CD14-positive monocyte (primary cell): Measurements from ENCODE around the gene MFAP3. TPM values are rescaled to one million over a fixed set of nuclear protein-coding genes. Genes with fewer than 3 reads are reported as not detected.

Experiments
- DNase-seq, 3 donors: peaks; one replicate each; pipeline ENCODE4 v3.0.0-alpha.2; 2011 to 2022
- H2AFZ ChIP-seq: 2 replicates; pipeline ENCODE4 v1.6.0; 2012; ENCODE audit warnings: mild to moderate bottlenecking, low read depth, low read length, inconsistent platforms; ENCODE audit not compliant: insufficient read depth, poor library complexity, severe bottlenecking
- H3K27ac ChIP-seq, 2 donors: 1 replicate in 1 of 2; 2 replicates in 1 of 2; pipeline ENCODE4 v1.5.1; 2012 to 2013; ENCODE audit warnings: low read length in 2 of 2, control low read depth in 1 of 2, inconsistent platforms in 1 of 2, low read depth in 1 of 2, mild to moderate bottlenecking in 1 of 2
- H3K27me3 ChIP-seq, 2 donors: one replicate each; pipeline versions ENCODE4 v1.6.0 to v1.6.1; 2011 to 2013; ENCODE audit warnings: low read length in 2 of 2; ENCODE audit not compliant: control insufficient read depth in 2 of 2, insufficient read depth in 2 of 2
- H3K36me3 ChIP-seq, 2 donors: replicated peaks in 1 of 2; 1 replicate in 1 of 2; 2 replicates in 1 of 2; pipeline versions ENCODE4 v1.5.1 to v1.6.1; 2012 to 2013; ENCODE audit warnings: low read length in 2 of 2, control low read depth in 1 of 2, inconsistent platforms in 1 of 2, mild to moderate bottlenecking in 1 of 2; ENCODE audit not compliant: insufficient read depth in 2 of 2, control insufficient read depth in 1 of 2
- H3K4me1 ChIP-seq, 2 donors: 1 replicate in 1 of 2; 2 replicates in 1 of 2; pipeline versions ENCODE4 v1.5.1 to v1.6.1; 2012 to 2013; ENCODE audit warnings: low read length in 2 of 2, control low read depth in 1 of 2, inconsistent platforms in 1 of 2, mild to moderate bottlenecking in 1 of 2, moderate library complexity in 1 of 2; ENCODE audit not compliant: insufficient read depth in 2 of 2, control insufficient read depth in 1 of 2
- H3K4me2 ChIP-seq: replicated peaks from 2 replicates; pipeline ENCODE3; 2012; ENCODE audit warnings: low read length, moderate library complexity, mild to moderate bottlenecking; ENCODE audit not compliant: poor library complexity, severe bottlenecking; ENCODE audit errors: extremely low read depth
- H3K4me3 ChIP-seq, 3 experiments: fragments of 200-600 bp in 1 of 3; sonication (generic) in 1 of 3; replicated peaks in 1 of 3; 1 replicate in 2 of 3; 2 replicates in 1 of 3; pipeline ENCODE4 v1.5.1; 2011 to 2013; ENCODE audit warnings: low read length in 3 of 3, mild to moderate bottlenecking in 3 of 3, control low read depth in 2 of 3, low read depth in 2 of 3, inconsistent platforms in 1 of 3, moderate library complexity in 1 of 3
- H3K79me2 ChIP-seq: 2 replicates; pipeline ENCODE4 v1.6.0; 2012; ENCODE audit warnings: mild to moderate bottlenecking, control low read depth, inconsistent platforms, low read length, moderate library complexity; ENCODE audit not compliant: insufficient read depth
- H3K9ac ChIP-seq: 2 replicates; pipeline ENCODE4 v1.6.0; 2017; ENCODE audit warnings: low read length, mild to moderate bottlenecking; ENCODE audit not compliant: insufficient read depth, poor library complexity, severe bottlenecking
- H3K9me3 ChIP-seq, 2 donors: replicated peaks in 1 of 2; 1 replicate in 1 of 2; 2 replicates in 1 of 2; pipeline versions ENCODE4 v1.5.1 to v1.6.1; 2012 to 2013; ENCODE audit warnings: low read length in 2 of 2, control low read depth in 1 of 2; ENCODE audit not compliant: control insufficient read depth in 1 of 2, insufficient read depth in 1 of 2
- H4K20me1 ChIP-seq: 2 replicates; pipeline ENCODE4 v1.6.0; 2012; ENCODE audit warnings: mild to moderate bottlenecking, low read length, control low read depth, moderate library complexity; ENCODE audit not compliant: insufficient read depth
- H3K27ac Mint-ChIP-seq, 7 donors: one replicate each; pipeline ENCODE4 v1.8.0; 2020; ENCODE audit warnings: mild to moderate bottlenecking in 7 of 7, mixed read lengths in 7 of 7, moderate library complexity in 6 of 7, inconsistent platforms in 2 of 7
- H3K27me3 Mint-ChIP-seq, 3 donors: one replicate each; pipeline ENCODE4 v1.8.0; 2021 to 2022; ENCODE audit warnings: low read depth in 3 of 3, mild to moderate bottlenecking in 3 of 3, mixed read lengths in 3 of 3, moderate library complexity in 3 of 3, inconsistent platforms in 1 of 3
- H3K36me3 Mint-ChIP-seq, 2 donors: one replicate each; pipeline ENCODE4 v1.8.0; 2020; ENCODE audit warnings: mixed read lengths in 2 of 2, inconsistent platforms in 1 of 2, mild to moderate bottlenecking in 1 of 2
- H3K4me1 Mint-ChIP-seq: one replicate; pipeline ENCODE4 v1.8.0; 2020; ENCODE audit warnings: mild to moderate bottlenecking, mixed read lengths
- H3K4me3 Mint-ChIP-seq, 2 donors: one replicate each; pipeline ENCODE4 v1.8.0; 2020; ENCODE audit warnings: mild to moderate bottlenecking in 2 of 2, mixed read lengths in 2 of 2, moderate library complexity in 1 of 2
- H3K9me3 Mint-ChIP-seq, 7 donors: one replicate each; pipeline ENCODE4 v1.8.0; 2020 to 2022; ENCODE audit warnings: mixed read lengths in 7 of 7, mild to moderate bottlenecking in 6 of 7, moderate library complexity in 6 of 7, inconsistent platforms in 2 of 7
- WGBS: methylation state at CpG from one replicate; pipeline ENCODE4 v1.1.5; 2013; ENCODE audit warnings: missing lambda C conversion rate; ENCODE audit not compliant: insufficient coverage; 5-methylcytosine and 5-hydroxymethylcytosine counted together
- intact Hi-C, 2 donors: fragments of 100-400 bp; cut with micrococcal nuclease; formaldehyde crosslinking; loops; one replicate each; pipeline versions ENCODE4 v1.15.0 to v1.15.1; 2023
- polyA plus RNA-seq, 3 donors: library from polyadenylated mRNA; depleted of rRNA in 1 of 3; unstranded in 2 of 3; stranded (reverse) in 1 of 3; fragments of 300-500 nt in 2 of 3; fragments of >200 nt in 1 of 3; fragmentation: Illumina TruSeq in 2 of 3; gene quantifications; 1 replicate in 2 of 3; 2 replicates in 1 of 3; pipeline ENCODE4 v1.2.3, GENCODE V29; 2012 to 2021
- TF ChIP-seq, protein P1 (sequence below): fragments of 200-600 bp; IDR thresholded peaks from one replicate; pipeline ENCODE4 v1.8.0; 2022; ENCODE audit warnings: antibody characterized with exemption, mild to moderate bottlenecking

Gene MFAP3
- polyA plus RNA-seq, 3 donors, result 7.4 to 13.1 (median 8.6) TPM

- no peaks in the 10 kb centered on the region for H3K27me3 Mint-ChIP-seq
- Histone ChIP-seq H3K27ac (no peak overlapping the region), H3K27me3 (no peaks in the 10 kb centered on the region), H3K4me2 (no peak overlapping the region), H3K9ac (no peak overlapping the region), H3K4me1 (no peaks in the 10 kb centered on the region), H3K9me3 (no peaks in the 10 kb centered on the region), H3K4me3 (no peak overlapping the region), H4K20me1 (no peaks in the 10 kb centered on the region), H2AFZ (no peak overlapping the region), H3K79me2 (no peaks in the 10 kb centered on the region), H3K36me3 (peaks cover 36 to 73% of the 10 kb centered on the region in 2 donors)
- no peak overlapping the region for H3K27ac Mint-ChIP-seq
- intact Hi-C loops, result no loop called here
- H3K36me3 Mint-ChIP-seq, result peaks cover 61 to 66% of the 10 kb centered on the region in 2 donors
- no peaks in the 10 kb centered on the region for H3K9me3 Mint-ChIP-seq
- WGBS, result no CpG with 5 or more reads among the region's 1 CpG
- H3K4me3 Mint-ChIP-seq, result no peak overlapping the region
- TF ChIP-seq, protein P1, sequence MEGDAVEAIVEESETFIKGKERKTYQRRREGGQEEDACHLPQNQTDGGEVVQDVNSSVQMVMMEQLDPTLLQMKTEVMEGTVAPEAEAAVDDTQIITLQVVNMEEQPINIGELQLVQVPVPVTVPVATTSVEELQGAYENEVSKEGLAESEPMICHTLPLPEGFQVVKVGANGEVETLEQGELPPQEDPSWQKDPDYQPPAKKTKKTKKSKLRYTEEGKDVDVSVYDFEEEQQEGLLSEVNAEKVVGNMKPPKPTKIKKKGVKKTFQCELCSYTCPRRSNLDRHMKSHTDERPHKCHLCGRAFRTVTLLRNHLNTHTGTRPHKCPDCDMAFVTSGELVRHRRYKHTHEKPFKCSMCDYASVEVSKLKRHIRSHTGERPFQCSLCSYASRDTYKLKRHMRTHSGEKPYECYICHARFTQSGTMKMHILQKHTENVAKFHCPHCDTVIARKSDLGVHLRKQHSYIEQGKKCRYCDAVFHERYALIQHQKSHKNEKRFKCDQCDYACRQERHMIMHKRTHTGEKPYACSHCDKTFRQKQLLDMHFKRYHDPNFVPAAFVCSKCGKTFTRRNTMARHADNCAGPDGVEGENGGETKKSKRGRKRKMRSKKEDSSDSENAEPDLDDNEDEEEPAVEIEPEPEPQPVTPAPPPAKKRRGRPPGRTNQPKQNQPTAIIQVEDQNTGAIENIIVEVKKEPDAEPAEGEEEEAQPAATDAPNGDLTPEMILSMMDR, result no peak
- DNase-seq, result no peak
- H3K4me1 Mint-ChIP-seq, result no peaks in the 10 kb centered on the region
Observed at GRCh38 chr5:153998010-153998409, 40.8 kb upstream of the MFAP3 start.

DNA sequence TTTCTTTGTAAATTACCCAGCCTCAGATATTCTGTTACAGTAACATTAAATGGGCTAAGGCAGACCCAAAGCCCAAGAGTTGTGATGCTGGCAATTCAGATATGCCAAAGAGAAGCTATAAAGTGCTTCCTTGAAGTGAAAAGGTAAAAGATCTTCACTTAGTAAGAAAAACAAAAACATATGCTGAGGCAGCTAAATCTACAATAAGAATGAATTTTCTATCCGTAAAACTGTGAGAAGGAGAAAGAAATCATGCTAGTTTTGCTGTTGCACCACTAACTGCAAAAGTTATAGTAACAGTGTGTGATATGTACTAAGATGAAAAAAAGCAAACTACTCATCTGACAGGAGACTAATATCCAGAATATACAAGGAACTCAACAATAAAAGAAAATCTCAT is 40.0 kb upstream of the MFAP3 start:
- Histone ChIP-seq H3K4me3 (no peak overlapping the region), H3K9me3 (no peaks in the 10 kb centered on the region), H3K4me2 (no peak overlapping the region), H3K27me3 (no peaks in the 10 kb centered on the region), H3K4me1 (no peaks in the 10 kb centered on the region), H2AFZ (no peak overlapping the region), H3K79me2 (no peaks in the 10 kb centered on the region), H4K20me1 (no peaks in the 10 kb centered on the region), H3K36me3 (peaks cover 34 to 66% of the 10 kb centered on the region in 2 donors), H3K27ac (no peak overlapping the region), H3K9ac (no peak overlapping the region)
- H3K9me3 Mint-ChIP-seq, result no peaks in the 10 kb centered on the region
- no peak for DNase-seq
- intact Hi-C loops, result no loop called here
- no CpG with 5 or more reads among the region's 1 CpG for WGBS
- H3K27ac Mint-ChIP-seq, result no peak overlapping the region
- peaks cover 61 to 62% of the 10 kb centered on the region in 2 donors for H3K36me3 Mint-ChIP-seq
- H3K27me3 Mint-ChIP-seq, result no peaks in the 10 kb centered on the region
- no peak overlapping the region for H3K4me3 Mint-ChIP-seq
- TF ChIP-seq, protein P1, result no peak
- no peaks in the 10 kb centered on the region for H3K4me1 Mint-ChIP-seq
